ENCODE measurements around the gene SSH2. TPM values are rescaled to one million over a fixed set of nuclear protein-coding genes. Genes with fewer than 3 reads are reported as not detected.

Gene SSH2
- total and polyA plus RNA-seq, 4 donors = 7.5 to 14.1 (median 11.2) TPM

DNA sequence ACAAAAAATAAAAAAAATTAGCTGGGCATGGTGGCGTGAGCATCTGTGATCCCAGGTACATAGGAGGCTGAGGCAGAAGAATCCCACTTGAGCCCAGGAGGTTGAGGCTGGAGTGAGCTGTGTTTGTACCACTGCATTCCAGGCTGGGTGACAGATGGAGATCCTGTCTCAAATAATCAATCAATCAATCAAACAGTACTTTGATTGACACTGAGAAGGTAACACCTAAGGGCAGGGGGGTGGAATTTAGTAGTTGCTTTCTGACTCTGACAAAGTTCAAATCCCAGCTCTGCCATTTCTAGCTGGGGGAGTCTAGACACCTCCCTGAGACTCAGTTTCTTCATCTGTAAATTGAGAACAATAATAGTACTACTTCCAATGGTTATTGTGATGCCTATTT is 12.0 kb downstream of the SSH2 start:
- Histone ChIP-seq H3K4me3 (ENCODE audit: low read depth in 1 of 3, low read length in 3 of 3) (no peak overlapping the region), H3K27me3 (ENCODE audit: control insufficient read depth in 4 of 4, insufficient read depth in 4 of 4, low read length in 3 of 4) (no peaks in the 10 kb centered on the region), H3K36me3 (ENCODE audit: control insufficient read depth in 4 of 4, insufficient read depth in 3 of 4, low read depth in 1 of 4, low read length in 3 of 4) (no peaks in the 10 kb centered on the region), H3K27ac (ENCODE audit: low read depth in 1 of 2, low read length in 2 of 2) (no peak overlapping the region), H3K9me3 (ENCODE audit: control insufficient read depth in 4 of 4, low read length in 3 of 4) (no peaks in the 10 kb centered on the region), H3K9ac (ENCODE audit: low read depth in 1 of 2, low read length in 2 of 2) (no peak overlapping the region), H3K4me1 (ENCODE audit: control insufficient read depth in 4 of 4, insufficient read depth in 4 of 4, low read length in 3 of 4) (peaks cover 0 to 4% (median 0%) of the 10 kb centered on the region in 4 donors)
- 96% methylated on average over 1 of the region's 1 CpG for WGBS
- TF ChIP-seq EGR1 (IDR thresholded peaks at IDR 0.05; ENCODE audit: low read depth in 2 of 2) = no peak
- DNase-seq (ENCODE audit: low spot score) = no peak

DNA sequence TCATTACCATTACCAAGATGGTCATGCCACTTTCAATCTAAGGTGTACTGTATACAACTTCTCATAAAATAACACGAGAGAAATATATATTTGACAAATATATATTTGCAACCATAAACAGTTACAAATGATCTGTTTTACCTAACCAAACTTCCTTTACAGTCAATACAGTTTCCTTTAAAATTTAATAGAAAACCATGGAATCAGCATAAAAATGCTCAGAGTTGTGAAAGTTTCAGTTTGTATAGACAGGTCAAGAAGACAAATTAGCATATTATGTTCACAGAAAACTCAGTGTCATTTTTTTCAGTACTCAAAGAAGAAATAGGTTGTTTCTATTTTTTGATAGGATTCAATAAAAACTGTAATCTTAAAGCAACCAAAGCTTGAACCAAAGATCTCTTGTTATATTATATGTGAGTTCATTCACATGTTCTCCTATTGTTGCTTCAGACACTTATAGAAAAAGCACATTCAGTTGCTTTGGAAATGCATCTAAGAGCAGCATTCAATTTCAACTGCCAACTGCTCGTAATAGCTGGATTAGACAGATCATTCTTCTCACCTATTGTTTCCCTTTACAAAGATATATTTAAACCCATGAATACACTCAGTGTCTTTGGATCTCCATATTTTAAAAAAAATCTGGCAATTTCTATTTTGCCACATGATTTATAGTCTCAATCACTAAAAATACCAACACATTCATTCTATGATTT is 15.1 kb downstream of the SSH2 start:
- TF ChIP-seq, protein P1, sequence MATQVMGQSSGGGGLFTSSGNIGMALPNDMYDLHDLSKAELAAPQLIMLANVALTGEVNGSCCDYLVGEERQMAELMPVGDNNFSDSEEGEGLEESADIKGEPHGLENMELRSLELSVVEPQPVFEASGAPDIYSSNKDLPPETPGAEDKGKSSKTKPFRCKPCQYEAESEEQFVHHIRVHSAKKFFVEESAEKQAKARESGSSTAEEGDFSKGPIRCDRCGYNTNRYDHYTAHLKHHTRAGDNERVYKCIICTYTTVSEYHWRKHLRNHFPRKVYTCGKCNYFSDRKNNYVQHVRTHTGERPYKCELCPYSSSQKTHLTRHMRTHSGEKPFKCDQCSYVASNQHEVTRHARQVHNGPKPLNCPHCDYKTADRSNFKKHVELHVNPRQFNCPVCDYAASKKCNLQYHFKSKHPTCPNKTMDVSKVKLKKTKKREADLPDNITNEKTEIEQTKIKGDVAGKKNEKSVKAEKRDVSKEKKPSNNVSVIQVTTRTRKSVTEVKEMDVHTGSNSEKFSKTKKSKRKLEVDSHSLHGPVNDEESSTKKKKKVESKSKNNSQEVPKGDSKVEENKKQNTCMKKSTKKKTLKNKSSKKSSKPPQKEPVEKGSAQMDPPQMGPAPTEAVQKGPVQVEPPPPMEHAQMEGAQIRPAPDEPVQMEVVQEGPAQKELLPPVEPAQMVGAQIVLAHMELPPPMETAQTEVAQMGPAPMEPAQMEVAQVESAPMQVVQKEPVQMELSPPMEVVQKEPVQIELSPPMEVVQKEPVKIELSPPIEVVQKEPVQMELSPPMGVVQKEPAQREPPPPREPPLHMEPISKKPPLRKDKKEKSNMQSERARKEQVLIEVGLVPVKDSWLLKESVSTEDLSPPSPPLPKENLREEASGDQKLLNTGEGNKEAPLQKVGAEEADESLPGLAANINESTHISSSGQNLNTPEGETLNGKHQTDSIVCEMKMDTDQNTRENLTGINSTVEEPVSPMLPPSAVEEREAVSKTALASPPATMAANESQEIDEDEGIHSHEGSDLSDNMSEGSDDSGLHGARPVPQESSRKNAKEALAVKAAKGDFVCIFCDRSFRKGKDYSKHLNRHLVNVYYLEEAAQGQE (IDR thresholded peaks at IDR 0.05) = no peak
- no peak for TF ChIP-seq SP1 (IDR thresholded peaks at IDR 0.05)
- no peak for TF ChIP-seq RAD21 (IDR thresholded peaks at IDR 0.05)
- TF ChIP-seq, protein P2, sequence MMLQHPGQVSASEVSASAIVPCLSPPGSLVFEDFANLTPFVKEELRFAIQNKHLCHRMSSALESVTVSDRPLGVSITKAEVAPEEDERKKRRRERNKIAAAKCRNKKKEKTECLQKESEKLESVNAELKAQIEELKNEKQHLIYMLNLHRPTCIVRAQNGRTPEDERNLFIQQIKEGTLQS (IDR thresholded peaks at IDR 0.05) = no peak
- no peak for TF ChIP-seq RXRA (IDR thresholded peaks at IDR 0.05)
- no peak for TF ChIP-seq TAF1 (conservative IDR thresholded peaks at IDR 0.05)
- TF ChIP-seq HNF4G (IDR thresholded peaks at IDR 0.05) = no peak
- TF ChIP-seq YY1 (IDR thresholded peaks at IDR 0.05) = no peak
- no peak for TF ChIP-seq EGR1 (IDR thresholded peaks at IDR 0.05; ENCODE audit: low read depth in 2 of 2)
- no peak for TF ChIP-seq HNF4A (conservative IDR thresholded peaks at IDR 0.05)
- TF ChIP-seq, protein P3, sequence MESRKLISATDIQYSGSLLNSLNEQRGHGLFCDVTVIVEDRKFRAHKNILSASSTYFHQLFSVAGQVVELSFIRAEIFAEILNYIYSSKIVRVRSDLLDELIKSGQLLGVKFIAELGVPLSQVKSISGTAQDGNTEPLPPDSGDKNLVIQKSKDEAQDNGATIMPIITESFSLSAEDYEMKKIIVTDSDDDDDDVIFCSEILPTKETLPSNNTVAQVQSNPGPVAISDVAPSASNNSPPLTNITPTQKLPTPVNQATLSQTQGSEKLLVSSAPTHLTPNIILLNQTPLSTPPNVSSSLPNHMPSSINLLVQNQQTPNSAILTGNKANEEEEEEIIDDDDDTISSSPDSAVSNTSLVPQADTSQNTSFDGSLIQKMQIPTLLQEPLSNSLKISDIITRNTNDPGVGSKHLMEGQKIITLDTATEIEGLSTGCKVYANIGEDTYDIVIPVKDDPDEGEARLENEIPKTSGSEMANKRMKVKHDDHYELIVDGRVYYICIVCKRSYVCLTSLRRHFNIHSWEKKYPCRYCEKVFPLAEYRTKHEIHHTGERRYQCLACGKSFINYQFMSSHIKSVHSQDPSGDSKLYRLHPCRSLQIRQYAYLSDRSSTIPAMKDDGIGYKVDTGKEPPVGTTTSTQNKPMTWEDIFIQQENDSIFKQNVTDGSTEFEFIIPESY (IDR thresholded peaks at IDR 0.05) = no peak
- no peak for TF ChIP-seq GABPA (IDR thresholded peaks at IDR 0.05 in 1 of 2, conservative IDR thresholded peaks at IDR 0.05 in 1 of 2)
- TF ChIP-seq FOXA2 (IDR thresholded peaks at IDR 0.05) = no peak
- no peak for TF ChIP-seq JUND (IDR thresholded peaks at IDR 0.05)
- no peak for TF ChIP-seq NR2F2 (IDR thresholded peaks at IDR 0.05)
- no peak for TF ChIP-seq FOXA1 (IDR thresholded peaks at IDR 0.05)
- TF ChIP-seq, protein P4, sequence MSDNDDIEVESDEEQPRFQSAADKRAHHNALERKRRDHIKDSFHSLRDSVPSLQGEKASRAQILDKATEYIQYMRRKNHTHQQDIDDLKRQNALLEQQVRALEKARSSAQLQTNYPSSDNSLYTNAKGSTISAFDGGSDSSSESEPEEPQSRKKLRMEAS (IDR thresholded peaks at IDR 0.05) = no peak
- WGBS = 87% methylated on average over 2 of the region's 2 CpGs
- Histone ChIP-seq H3K27me3 (ENCODE audit: control insufficient read depth in 4 of 4, insufficient read depth in 4 of 4, low read length in 3 of 4) (no peaks in the 10 kb centered on the region), H3K4me1 (ENCODE audit: control insufficient read depth in 4 of 4, insufficient read depth in 4 of 4, low read length in 3 of 4) (peaks cover 0 to 4% (median under 1%) of the 10 kb centered on the region in 4 donors), H3K4me3 (ENCODE audit: low read depth in 1 of 3, low read length in 3 of 3) (no peak overlapping the region), H3K36me3 (ENCODE audit: control insufficient read depth in 4 of 4, insufficient read depth in 3 of 4, low read depth in 1 of 4, low read length in 3 of 4) (no peaks in the 10 kb centered on the region), H3K9me3 (ENCODE audit: control insufficient read depth in 4 of 4, low read length in 3 of 4) (no peaks in the 10 kb centered on the region), H3K9ac (ENCODE audit: low read depth in 1 of 2, low read length in 2 of 2) (no peak overlapping the region), H3K27ac (ENCODE audit: low read depth in 1 of 2, low read length in 2 of 2) (no peak overlapping the region)
- no peak for DNase-seq (ENCODE audit: low spot score)
